SK-N-MC (cell line): ENCODE results near the gene SMOC1.

ENCODE experiments used
- EZH2 ChIP-seq: fragments of 200-600 bp; sonication (generic); IDR thresholded peaks from one replicate; pipeline ENCODE4 v1.6.1; 2017; ENCODE audit warnings: antibody characterized with exemption
- FOXP2 ChIP-seq: optimal IDR thresholded peaks from 2 replicates; pipeline ENCODE3; 2011; ENCODE audit warnings: mild to moderate bottlenecking, moderate library complexity; ENCODE audit not compliant: insufficient read depth; ENCODE audit errors: extremely low read length, control extremely low read depth
- POLR2AphosphoS5 ChIP-seq: IDR thresholded peaks from 2 replicates; pipeline ENCODE4 v1.6.1; 2012; ENCODE audit warnings: mild to moderate bottlenecking, low read depth, low read length, borderline replicate concordance

- TF ChIP-seq EZH2 (no peak), POLR2AphosphoS5 (no peak), FOXP2 (no peak)
Observed at GRCh38 chr14:70045844-70046535, 166.8 kb downstream of the SMOC1 start.
